Measurements from ENCODE around the gene DYNC2LI1.

Gene DYNC2LI1

GRCh38 chr2:43837831-43838559 lies 64.2 kb downstream of the DYNC2LI1 start:
- no peak overlapping the region for H3K4me2 ChIP-seq (ENCODE audit: low read length)
- no peaks in the 10 kb centered on the region for H3K4me1 ChIP-seq (ENCODE audit: insufficient read depth, low read length, severe bottlenecking)
- no peak overlapping the region for H2AFZ ChIP-seq (ENCODE audit: low read length)
- TF ChIP-seq EZH2 (IDR thresholded peaks at IDR 0.05; ENCODE audit: borderline replicate concordance, low read length) (no peak), CTCF (IDR thresholded peaks at IDR 0.05; ENCODE audit: low read length) (no peak)
- no peak overlapping the region for H3K27ac ChIP-seq (ENCODE audit: low read depth, low read length, poor library complexity, severe bottlenecking)
- H3K9me3 ChIP-seq (ENCODE audit: low read length), result no peaks in the 10 kb centered on the region
- no peaks in the 10 kb centered on the region for H3K36me3 ChIP-seq (ENCODE audit: insufficient read depth, low read length)
- H3K9ac ChIP-seq (ENCODE audit: low read length), result no peak overlapping the region
- H3K27me3 ChIP-seq (ENCODE audit: insufficient read depth, low read length), result no peaks in the 10 kb centered on the region; the same call in 1 of the 2 replicates
- no peaks in the 10 kb centered on the region for H4K20me1 ChIP-seq (ENCODE audit: insufficient read depth, low read length)
- H3F3A ChIP-seq (ENCODE audit: insufficient read depth, low read length), result no peaks in the 10 kb centered on the region
- no peak overlapping the region for H3K4me3 ChIP-seq (ENCODE audit: low read depth, low read length, poor library complexity, severe bottlenecking)
- H3K9me2 ChIP-seq (ENCODE audit: low read depth, low read length), result no peaks in the 10 kb centered on the region
- H3K79me2 ChIP-seq (ENCODE audit: insufficient read depth, low read length), result no peaks in the 10 kb centered on the region

- H3K79me2 ChIP-seq (ENCODE audit: insufficient read depth, low read length), result no peaks in the 10 kb centered on the region
- TF ChIP-seq EZH2 (IDR thresholded peaks at IDR 0.05; ENCODE audit: borderline replicate concordance, low read length), result no peak
- no peak for TF ChIP-seq CTCF (IDR thresholded peaks at IDR 0.05; ENCODE audit: low read length)
- H3K36me3 ChIP-seq (ENCODE audit: insufficient read depth, low read length), result no peaks in the 10 kb centered on the region
- no peaks in the 10 kb centered on the region for H3K9me2 ChIP-seq (ENCODE audit: low read depth, low read length)
- H3K9me3 ChIP-seq (ENCODE audit: low read length), result no peaks in the 10 kb centered on the region
- H3K27me3 ChIP-seq (ENCODE audit: insufficient read depth, low read length), result no peaks in the 10 kb centered on the region; the same call in 1 of the 2 replicates
- no peak within 1 kb of the TSS for H3K9ac ChIP-seq (ENCODE audit: low read length)
- H2AFZ ChIP-seq (ENCODE audit: low read length), result no peak within 1 kb of the TSS
- no peaks in the 10 kb centered on the region for H3F3A ChIP-seq (ENCODE audit: insufficient read depth, low read length)
- H4K20me1 ChIP-seq (ENCODE audit: insufficient read depth, low read length), result no peaks in the 10 kb centered on the region
- no peaks in the 10 kb centered on the region for H3K4me1 ChIP-seq (ENCODE audit: insufficient read depth, low read length, severe bottlenecking)
- H3K4me2 ChIP-seq (ENCODE audit: low read length), result no peak within 1 kb of the TSS
- no peak within 1 kb of the TSS for H3K27ac ChIP-seq (ENCODE audit: low read depth, low read length, poor library complexity, severe bottlenecking)
- H3K4me3 ChIP-seq (ENCODE audit: low read depth, low read length, poor library complexity, severe bottlenecking), result no peak within 1 kb of the TSS
These were observed 64.9 kb downstream of the DYNC2LI1 start, which contains the start of the genes ABCG5 and ABCG8 for GRCh38 chr2:43838560-43839267. Gene ABCG5 (minus strand): TSS chr2:43838839. CDS start chr2:43838679, 160 bp downstream. Gene ABCG8 (plus strand): TSS chr2:43838971. CDS start chr2:43839054, 83 bp downstream.

GRCh38 chr2:43839776-43840564 lies 66.1 kb downstream of the DYNC2LI1 start:
- H4K20me1 ChIP-seq (ENCODE audit: insufficient read depth, low read length), result no peaks in the 10 kb centered on the region
- H3K9ac ChIP-seq (ENCODE audit: low read length), result no peak overlapping the region
- H3K79me2 ChIP-seq (ENCODE audit: insufficient read depth, low read length), result no peaks in the 10 kb centered on the region
- no peaks in the 10 kb centered on the region for H3F3A ChIP-seq (ENCODE audit: insufficient read depth, low read length)
- no peaks in the 10 kb centered on the region; the same call in 1 of the 2 replicates for H3K27me3 ChIP-seq (ENCODE audit: insufficient read depth, low read length)
- H3K9me2 ChIP-seq (ENCODE audit: low read depth, low read length), result no peaks in the 10 kb centered on the region
- no peak overlapping the region for H3K4me3 ChIP-seq (ENCODE audit: low read depth, low read length, poor library complexity, severe bottlenecking)
- no peaks in the 10 kb centered on the region for H3K36me3 ChIP-seq (ENCODE audit: insufficient read depth, low read length)
- H3K27ac ChIP-seq (ENCODE audit: low read depth, low read length, poor library complexity, severe bottlenecking), result no peak overlapping the region
- no peak overlapping the region for H3K4me2 ChIP-seq (ENCODE audit: low read length)
- H3K4me1 ChIP-seq (ENCODE audit: insufficient read depth, low read length, severe bottlenecking), result no peaks in the 10 kb centered on the region
- no peaks in the 10 kb centered on the region for H3K9me3 ChIP-seq (ENCODE audit: low read length)
- H2AFZ ChIP-seq (ENCODE audit: low read length), result no peak overlapping the region
- no peak for TF ChIP-seq CTCF (IDR thresholded peaks at IDR 0.05; ENCODE audit: low read length)
- no peak for TF ChIP-seq EZH2 (IDR thresholded peaks at IDR 0.05; ENCODE audit: borderline replicate concordance, low read length)

Measured in OCI-LY1 (cell line).